AG10803 (cell line): ENCODE data around the gene RMDN2.

Experiments used
- DNase-seq: peaks from one replicate; pipeline ENCODE4 v3.0.0; 2010; ENCODE audit warnings: low read depth
- H3K4me3 ChIP-seq: 2 replicates; pipeline ENCODE4 v1.5.1; 2011; ENCODE audit warnings: mild to moderate bottlenecking, low read length, control low read depth
- TF ChIP-seq, protein P1 (sequence below): conservative IDR thresholded peaks from 2 replicates; pipeline ENCODE4 v1.5.1; 2011; ENCODE audit warnings: mild to moderate bottlenecking, low read length, control low read depth, inconsistent platforms

Gene RMDN2

DNA sequence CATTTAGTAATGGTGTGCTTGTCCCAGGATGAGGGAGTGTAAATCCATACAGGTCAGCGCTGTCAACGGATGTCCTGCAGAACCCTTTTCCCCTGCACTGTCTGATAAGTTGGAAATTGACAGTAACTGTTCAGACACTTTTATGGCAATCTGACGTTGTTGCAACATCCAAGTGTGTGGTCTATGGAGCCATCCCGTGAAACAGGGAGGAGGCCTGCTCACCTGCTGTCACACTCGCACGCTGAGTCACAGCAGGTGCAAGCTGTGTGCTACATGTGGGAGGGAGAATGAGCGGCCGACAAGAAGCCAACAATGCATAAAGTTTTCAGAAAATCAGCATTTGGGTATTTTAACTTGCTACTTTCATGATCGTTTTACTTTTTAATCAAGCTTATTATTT lies 43.7 kb upstream of the RMDN2 start:
- no peak overlapping the region for H3K4me3 ChIP-seq
- DNase-seq: no peak
- TF ChIP-seq, protein P1, sequence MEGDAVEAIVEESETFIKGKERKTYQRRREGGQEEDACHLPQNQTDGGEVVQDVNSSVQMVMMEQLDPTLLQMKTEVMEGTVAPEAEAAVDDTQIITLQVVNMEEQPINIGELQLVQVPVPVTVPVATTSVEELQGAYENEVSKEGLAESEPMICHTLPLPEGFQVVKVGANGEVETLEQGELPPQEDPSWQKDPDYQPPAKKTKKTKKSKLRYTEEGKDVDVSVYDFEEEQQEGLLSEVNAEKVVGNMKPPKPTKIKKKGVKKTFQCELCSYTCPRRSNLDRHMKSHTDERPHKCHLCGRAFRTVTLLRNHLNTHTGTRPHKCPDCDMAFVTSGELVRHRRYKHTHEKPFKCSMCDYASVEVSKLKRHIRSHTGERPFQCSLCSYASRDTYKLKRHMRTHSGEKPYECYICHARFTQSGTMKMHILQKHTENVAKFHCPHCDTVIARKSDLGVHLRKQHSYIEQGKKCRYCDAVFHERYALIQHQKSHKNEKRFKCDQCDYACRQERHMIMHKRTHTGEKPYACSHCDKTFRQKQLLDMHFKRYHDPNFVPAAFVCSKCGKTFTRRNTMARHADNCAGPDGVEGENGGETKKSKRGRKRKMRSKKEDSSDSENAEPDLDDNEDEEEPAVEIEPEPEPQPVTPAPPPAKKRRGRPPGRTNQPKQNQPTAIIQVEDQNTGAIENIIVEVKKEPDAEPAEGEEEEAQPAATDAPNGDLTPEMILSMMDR: no peak

DNA sequence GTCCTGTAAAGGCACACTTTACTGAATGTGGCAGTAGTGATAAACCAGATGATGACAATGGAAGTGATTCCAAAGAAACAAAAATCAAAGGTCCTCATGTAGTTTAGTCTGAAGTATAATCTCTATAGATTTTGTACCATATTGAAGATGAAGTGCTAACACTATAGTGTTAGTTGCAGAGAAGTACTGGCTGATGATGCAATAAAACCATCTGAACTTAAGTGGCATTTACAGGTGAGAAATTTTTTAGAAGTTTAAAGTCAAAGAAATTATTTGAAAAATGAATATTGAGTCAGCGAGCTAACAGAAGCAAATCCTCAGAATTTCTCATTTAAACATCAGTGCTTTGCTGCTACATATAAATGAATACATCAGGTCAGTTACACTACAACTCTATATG lies 43.1 kb upstream of the RMDN2 start:
- TF ChIP-seq, protein P1: no peak
- DNase-seq: no peak
- no peak overlapping the region for H3K4me3 ChIP-seq

DNA sequence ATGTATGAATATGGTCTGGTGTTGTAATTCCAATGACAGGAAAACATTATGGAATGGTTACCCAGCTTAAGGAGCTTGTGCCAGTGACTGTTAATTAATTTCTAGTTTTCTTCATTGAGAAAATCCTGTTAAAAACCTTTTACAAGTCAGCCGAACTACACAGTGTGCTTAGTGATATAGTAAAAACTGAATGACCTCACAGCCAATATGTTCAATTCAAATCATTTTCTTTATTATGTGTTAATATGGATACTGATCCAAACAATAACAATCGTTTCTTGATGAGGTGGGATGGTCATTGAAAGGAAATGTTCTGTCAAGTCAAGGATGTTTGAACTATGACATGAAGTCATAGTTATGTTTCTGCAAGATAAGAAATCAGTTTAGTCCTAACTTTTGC lies 41.6 kb upstream of the RMDN2 start:
- TF ChIP-seq, protein P1: no peak
- H3K4me3 ChIP-seq: no peak overlapping the region
- DNase-seq: no peak

DNA sequence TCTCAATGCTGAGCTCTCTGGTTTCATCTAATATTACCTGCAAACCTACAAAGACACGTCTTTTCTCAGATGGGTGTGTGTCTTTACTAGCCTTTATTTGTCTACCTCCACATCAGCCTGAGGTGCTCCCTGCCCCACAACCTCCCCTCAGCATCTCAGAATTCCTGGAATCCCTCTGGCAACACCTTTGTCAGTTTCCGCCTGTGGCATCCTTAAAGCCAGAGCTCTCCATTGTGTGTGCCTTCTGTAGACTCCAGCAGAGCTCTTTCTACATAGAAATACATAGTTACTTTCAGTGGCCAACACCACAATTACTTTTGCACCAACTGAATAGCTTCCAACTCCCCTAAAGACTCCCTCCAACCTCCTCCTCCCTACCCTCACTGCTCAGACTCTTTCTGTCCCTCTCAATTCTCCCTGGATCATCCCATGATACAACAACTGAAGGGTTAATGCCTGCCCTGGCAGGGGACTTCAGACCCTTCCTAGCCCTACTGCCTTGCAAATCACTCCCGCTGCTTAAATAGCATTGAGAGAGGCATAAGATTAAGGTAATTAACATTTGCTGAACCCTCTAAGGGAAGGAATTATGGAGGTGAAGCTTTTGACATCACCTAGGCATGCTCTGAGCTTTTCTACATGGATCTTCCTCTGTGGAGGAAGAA lies 39.6 kb upstream of the RMDN2 start:
- TF ChIP-seq, protein P1: no peak
- DNase-seq: no peak
- H3K4me3 ChIP-seq: no peak overlapping the region

DNA sequence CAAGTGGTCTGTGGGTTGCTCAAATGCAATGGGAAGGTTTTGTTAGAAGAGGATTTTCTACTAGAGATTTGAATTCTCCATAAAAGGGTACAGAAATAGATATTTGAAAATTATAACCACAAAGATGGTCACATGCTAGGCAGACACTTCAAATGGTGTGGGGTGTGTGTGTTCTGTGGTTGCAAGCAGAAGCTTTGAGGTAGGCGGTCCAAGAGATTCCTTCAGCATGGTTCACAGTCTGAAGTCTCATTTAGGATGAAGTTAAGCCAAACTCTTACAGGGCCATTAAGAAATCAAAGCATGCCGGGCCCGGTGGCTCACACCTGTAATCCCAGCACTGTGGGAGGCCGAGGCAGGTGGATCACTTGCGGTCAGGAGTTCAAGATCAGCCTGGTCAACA lies 38.3 kb upstream of the RMDN2 start:
- peak; percentile 92 for DNase-seq
- TF ChIP-seq, protein P1: no peak

DNA sequence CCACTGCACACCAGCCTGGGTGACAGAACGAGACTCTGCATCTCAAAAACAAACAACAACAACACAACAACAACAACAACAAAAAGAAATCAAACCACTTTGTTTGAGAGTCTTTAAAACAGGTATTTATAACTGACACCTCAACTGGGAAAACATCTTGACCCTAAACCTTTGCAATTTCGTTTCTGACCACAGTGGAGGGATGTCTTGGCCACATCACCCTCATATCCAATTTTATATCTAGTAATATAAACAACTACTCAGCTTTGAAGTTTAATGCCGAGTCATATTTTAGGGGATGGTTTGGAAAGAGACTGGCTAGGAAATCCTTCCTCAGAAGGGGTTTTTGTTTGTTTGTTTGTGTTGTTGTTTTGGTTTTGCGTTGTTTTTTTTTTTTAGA lies 37.8 kb upstream of the RMDN2 start:
- H3K4me3 ChIP-seq: no peak overlapping the region
- TF ChIP-seq, protein P1: no peak

More for the DNA sequence above, 38.3 kb upstream of the RMDN2 start:
- no peak overlapping the region for H3K4me3 ChIP-seq

DNA sequence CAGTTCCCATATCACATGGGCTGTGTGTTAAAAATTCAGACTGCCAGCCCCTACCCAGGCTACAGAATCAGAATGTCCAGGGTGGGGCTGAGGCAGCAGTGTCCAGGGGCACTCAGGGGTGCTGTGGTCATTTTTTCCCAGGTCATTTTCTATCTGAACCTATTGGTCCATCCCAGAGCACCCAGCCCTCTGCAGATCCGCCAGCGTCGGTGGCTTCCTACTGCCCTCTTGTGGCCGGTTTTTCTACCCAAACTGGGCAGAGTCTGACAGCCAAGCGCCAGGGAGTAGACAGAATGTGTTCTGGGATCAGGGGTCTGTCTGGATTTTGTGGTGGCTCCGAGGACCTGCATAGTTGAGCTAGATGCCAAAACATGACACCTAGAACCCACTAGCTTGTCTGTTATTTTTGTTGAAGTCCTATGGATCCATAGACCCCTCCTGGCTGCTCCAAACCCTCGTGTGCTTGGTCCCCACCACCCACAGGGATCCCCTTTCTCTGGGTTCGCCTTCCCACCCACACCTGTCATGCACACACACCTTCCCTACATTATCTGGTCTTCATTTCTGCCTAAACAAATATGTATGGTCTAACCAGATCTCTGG lies 34.1 kb upstream of the RMDN2 start:
- TF ChIP-seq, protein P1: peak; percentile 89
- H3K4me3 ChIP-seq: no peak overlapping the region
- DNase-seq: peak; percentile 66

More for the DNA sequence above, 37.8 kb upstream of the RMDN2 start:
- DNase-seq: no peak
